Lower leg skin (tissue), 3 donors: ENCODE data around the gene EYS.

ENCODE experiments used
- POLR2A ChIP-seq, 2 donors: fragments of 450-650 bp; IDR thresholded peaks; one replicate each; pipeline ENCODE4 v1.6.1; 2016 to 2017; ENCODE audit warnings: antibody characterized with exemption in 2 of 2, mild to moderate bottlenecking in 1 of 2, moderate library complexity in 1 of 2
- TF ChIP-seq, protein P1 (sequence below), 3 donors: fragments of 450-650 bp; IDR thresholded peaks; one replicate each; pipeline ENCODE4 v1.5.1; 2016; ENCODE audit warnings: antibody characterized with exemption in 3 of 3, mild to moderate bottlenecking in 3 of 3, moderate library complexity in 2 of 3

DNA sequence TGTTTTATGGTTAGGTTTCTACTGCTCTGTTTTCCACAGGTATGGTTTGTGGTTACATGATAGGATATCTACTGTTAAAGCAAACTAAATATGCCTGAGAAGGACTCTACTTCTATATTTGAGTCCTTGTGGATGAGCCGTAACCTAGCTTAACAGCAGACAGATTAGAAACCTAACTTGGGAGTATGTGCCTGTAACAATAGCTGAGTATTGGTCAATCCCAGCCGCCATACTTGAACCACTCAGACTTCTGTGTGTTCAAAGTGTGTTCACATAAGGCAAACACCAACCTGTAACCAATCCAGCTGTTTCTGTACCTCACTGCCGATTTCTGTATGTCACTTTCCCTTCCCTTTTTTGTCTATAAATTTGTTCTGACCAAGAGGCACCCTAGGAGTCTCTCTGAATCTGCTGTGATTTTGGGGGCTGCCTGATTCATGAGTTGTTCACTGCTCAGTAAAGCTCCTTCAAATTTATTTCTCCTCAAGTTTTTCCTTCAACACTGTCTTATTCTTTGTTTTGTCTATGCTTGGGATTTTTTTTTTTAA lies 2034.4 kb downstream of the EYS start:
- TF ChIP-seq POLR2A (IDR thresholded peaks at IDR 0.05) = no peak
- TF ChIP-seq, protein P1, sequence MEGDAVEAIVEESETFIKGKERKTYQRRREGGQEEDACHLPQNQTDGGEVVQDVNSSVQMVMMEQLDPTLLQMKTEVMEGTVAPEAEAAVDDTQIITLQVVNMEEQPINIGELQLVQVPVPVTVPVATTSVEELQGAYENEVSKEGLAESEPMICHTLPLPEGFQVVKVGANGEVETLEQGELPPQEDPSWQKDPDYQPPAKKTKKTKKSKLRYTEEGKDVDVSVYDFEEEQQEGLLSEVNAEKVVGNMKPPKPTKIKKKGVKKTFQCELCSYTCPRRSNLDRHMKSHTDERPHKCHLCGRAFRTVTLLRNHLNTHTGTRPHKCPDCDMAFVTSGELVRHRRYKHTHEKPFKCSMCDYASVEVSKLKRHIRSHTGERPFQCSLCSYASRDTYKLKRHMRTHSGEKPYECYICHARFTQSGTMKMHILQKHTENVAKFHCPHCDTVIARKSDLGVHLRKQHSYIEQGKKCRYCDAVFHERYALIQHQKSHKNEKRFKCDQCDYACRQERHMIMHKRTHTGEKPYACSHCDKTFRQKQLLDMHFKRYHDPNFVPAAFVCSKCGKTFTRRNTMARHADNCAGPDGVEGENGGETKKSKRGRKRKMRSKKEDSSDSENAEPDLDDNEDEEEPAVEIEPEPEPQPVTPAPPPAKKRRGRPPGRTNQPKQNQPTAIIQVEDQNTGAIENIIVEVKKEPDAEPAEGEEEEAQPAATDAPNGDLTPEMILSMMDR (IDR thresholded peaks at IDR 0.05) = no peak
